ENCODE results near the gene LTK. TPM values are rescaled to one million over a fixed set of nuclear protein-coding genes. Genes with fewer than 3 reads are reported as not detected.

Gene LTK
- total and polyA plus RNA-seq, 2 experiments from 2014 or later: 0.14 TPM; not detected in 1

GRCh38 chr15:41462084-41462795 lies 51.4 kb downstream of the LTK start (continued):
- TF ChIP-seq JUNB (IDR thresholded peaks at IDR 0.05; ENCODE audit: unreplicated experiment) (no peak), STAT1 (IDR thresholded peaks at IDR 0.05; ENCODE audit: unreplicated experiment) (no peak), EZH2phosphoT487 (IDR thresholded peaks at IDR 0.05; ENCODE audit: unreplicated experiment) (no peak), ZNF331 (CRISPR knock-in tag; IDR thresholded peaks at IDR 0.05; ENCODE audit: low read depth) (no peak), ZNF114 (CRISPR knock-in tag; IDR thresholded peaks at IDR 0.05) (no peak), EZH2 (IDR thresholded peaks at IDR 0.05; ENCODE audit: low read depth, unreplicated experiment) (no peak), CTCF (conservative IDR thresholded peaks at IDR 0.05; ENCODE audit: low read depth in 2 of 2) (no peak)
- TF ChIP-seq, protein P1, sequence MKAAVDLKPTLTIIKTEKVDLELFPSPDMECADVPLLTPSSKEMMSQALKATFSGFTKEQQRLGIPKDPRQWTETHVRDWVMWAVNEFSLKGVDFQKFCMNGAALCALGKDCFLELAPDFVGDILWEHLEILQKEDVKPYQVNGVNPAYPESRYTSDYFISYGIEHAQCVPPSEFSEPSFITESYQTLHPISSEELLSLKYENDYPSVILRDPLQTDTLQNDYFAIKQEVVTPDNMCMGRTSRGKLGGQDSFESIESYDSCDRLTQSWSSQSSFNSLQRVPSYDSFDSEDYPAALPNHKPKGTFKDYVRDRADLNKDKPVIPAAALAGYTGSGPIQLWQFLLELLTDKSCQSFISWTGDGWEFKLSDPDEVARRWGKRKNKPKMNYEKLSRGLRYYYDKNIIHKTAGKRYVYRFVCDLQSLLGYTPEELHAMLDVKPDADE (IDR thresholded peaks at IDR 0.05): no peak
- TF ChIP-seq, protein P2, sequence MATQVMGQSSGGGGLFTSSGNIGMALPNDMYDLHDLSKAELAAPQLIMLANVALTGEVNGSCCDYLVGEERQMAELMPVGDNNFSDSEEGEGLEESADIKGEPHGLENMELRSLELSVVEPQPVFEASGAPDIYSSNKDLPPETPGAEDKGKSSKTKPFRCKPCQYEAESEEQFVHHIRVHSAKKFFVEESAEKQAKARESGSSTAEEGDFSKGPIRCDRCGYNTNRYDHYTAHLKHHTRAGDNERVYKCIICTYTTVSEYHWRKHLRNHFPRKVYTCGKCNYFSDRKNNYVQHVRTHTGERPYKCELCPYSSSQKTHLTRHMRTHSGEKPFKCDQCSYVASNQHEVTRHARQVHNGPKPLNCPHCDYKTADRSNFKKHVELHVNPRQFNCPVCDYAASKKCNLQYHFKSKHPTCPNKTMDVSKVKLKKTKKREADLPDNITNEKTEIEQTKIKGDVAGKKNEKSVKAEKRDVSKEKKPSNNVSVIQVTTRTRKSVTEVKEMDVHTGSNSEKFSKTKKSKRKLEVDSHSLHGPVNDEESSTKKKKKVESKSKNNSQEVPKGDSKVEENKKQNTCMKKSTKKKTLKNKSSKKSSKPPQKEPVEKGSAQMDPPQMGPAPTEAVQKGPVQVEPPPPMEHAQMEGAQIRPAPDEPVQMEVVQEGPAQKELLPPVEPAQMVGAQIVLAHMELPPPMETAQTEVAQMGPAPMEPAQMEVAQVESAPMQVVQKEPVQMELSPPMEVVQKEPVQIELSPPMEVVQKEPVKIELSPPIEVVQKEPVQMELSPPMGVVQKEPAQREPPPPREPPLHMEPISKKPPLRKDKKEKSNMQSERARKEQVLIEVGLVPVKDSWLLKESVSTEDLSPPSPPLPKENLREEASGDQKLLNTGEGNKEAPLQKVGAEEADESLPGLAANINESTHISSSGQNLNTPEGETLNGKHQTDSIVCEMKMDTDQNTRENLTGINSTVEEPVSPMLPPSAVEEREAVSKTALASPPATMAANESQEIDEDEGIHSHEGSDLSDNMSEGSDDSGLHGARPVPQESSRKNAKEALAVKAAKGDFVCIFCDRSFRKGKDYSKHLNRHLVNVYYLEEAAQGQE (IDR thresholded peaks at IDR 0.05; ENCODE audit: unreplicated experiment): no peak

Other genes with a start within 250 kb of the LTK start
- gene OIP5, start 181.2 kb downstream of the LTK start, total RNA-seq (2014; rRNA removed; shearing (Covaris generic)): 53.1 and 61.1 TPM in 2 replicates
- gene OIP5, start 181.2 kb downstream of the LTK start, polyA plus RNA-seq (2016; fragmentation: Nextera tagmentation; extraction: Ambion mirVana): 60.0 and 71.7 TPM in 2 replicates
- gene NUSAP1, start 180.9 kb downstream of the LTK start, total RNA-seq (2014; rRNA removed; shearing (Covaris generic)): 126 and 150 TPM in 2 replicates
- gene NUSAP1, start 180.9 kb downstream of the LTK start, polyA plus RNA-seq (2016; fragmentation: Nextera tagmentation; extraction: Ambion mirVana): 260 and 272 TPM in 2 replicates
- gene NDUFAF1, start 111.3 kb downstream of the LTK start, total RNA-seq (2014; rRNA removed; shearing (Covaris generic)): 12.5 and 17.0 TPM in 2 replicates
- gene NDUFAF1, start 111.3 kb downstream of the LTK start, polyA plus RNA-seq (2016; fragmentation: Nextera tagmentation; extraction: Ambion mirVana): 14.7 and 15.4 TPM in 2 replicates
- 34.3 and 38.1 TPM in 2 replicates for gene RTF1, start 96.7 kb downstream of the LTK start, total RNA-seq (2014; rRNA removed; shearing (Covaris generic))
- gene RTF1, start 96.7 kb downstream of the LTK start, polyA plus RNA-seq (2016; fragmentation: Nextera tagmentation; extraction: Ambion mirVana): 296 and 298 TPM in 2 replicates
- 1.5 and 2.1 TPM in 2 replicates for gene ITPKA, start 20.0 kb downstream of the LTK start, total RNA-seq (2014; rRNA removed; shearing (Covaris generic))
- gene ITPKA, start 20.0 kb downstream of the LTK start, polyA plus RNA-seq (2016; fragmentation: Nextera tagmentation; extraction: Ambion mirVana): 0.35 and 0.55 TPM in 2 replicates
- gene RPAP1, start 30.4 kb upstream of the LTK start, total RNA-seq (2014; rRNA removed; shearing (Covaris generic)): 47.1 and 69.0 TPM in 2 replicates
- 40.1 and 42.3 TPM in 2 replicates for gene RPAP1, start 30.4 kb upstream of the LTK start, polyA plus RNA-seq (2016; fragmentation: Nextera tagmentation; extraction: Ambion mirVana)
- gene TYRO3, start 45.4 kb upstream of the LTK start, total RNA-seq (2014; rRNA removed; shearing (Covaris generic)): 56.4 and 61.0 TPM in 2 replicates
- 32.1 and 32.6 TPM in 2 replicates for gene TYRO3, start 45.4 kb upstream of the LTK start, polyA plus RNA-seq (2016; fragmentation: Nextera tagmentation; extraction: Ambion mirVana)
- 58.9 and 69.6 TPM in 2 replicates for gene MGA, start 146.6 kb upstream of the LTK start, total RNA-seq (2014; rRNA removed; shearing (Covaris generic))
- gene MGA, start 146.6 kb upstream of the LTK start, polyA plus RNA-seq (2016; fragmentation: Nextera tagmentation; extraction: Ambion mirVana): 37.7 and 42.6 TPM in 2 replicates